ENCODE measurements around the gene ZDHHC5. TPM values are rescaled to one million over a fixed set of nuclear protein-coding genes. Genes with fewer than 3 reads are reported as not detected.
"Not testable (repeated sequence)": the region's sequence is repeated elsewhere in the genome, so short reads cannot be mapped to it uniquely, and the experiment has no call there.

Gene ZDHHC5
- total RNA-seq, 1 experiment from 2014 or later: 41.2 TPM

- H3K79me2 ChIP-seq (ENCODE audit: low read length): no peaks in the 10 kb centered on the region
- DNase-seq: no peak
- no peaks in the 10 kb centered on the region for H3K27me3 ChIP-seq (ENCODE audit: low read length)
- H3K9ac ChIP-seq (ENCODE audit: low read length): no peak overlapping the region
- no peak overlapping the region for H2AFZ ChIP-seq (ENCODE audit: low read length)
- H3K36me3 ChIP-seq (ENCODE audit: insufficient read depth, low read length): peaks cover 57% of the 10 kb centered on the region
- H3K4me1 ChIP-seq (ENCODE audit: low read length): no peaks in the 10 kb centered on the region
- H3K27ac ChIP-seq (ENCODE audit: low read length): no peak overlapping the region
- H4K20me1 ChIP-seq (ENCODE audit: insufficient read depth, low read depth, low read length): 0 out of 2 replicates have a peak, but pooled peaks cover 5% of the 10 kb centered on the region
- no peak overlapping the region for H3K4me2 ChIP-seq (ENCODE audit: low read depth, low read length, poor library complexity, severe bottlenecking)
- H3K4me3 ChIP-seq (ENCODE audit: low read length): no peak overlapping the region
- H3K9me3 ChIP-seq (ENCODE audit: low read length): no peaks in the 10 kb centered on the region
- H3K9me2 ChIP-seq (replicated peaks; ENCODE audit: insufficient read depth, low read length): no peaks in the 10 kb centered on the region
Observed at GRCh38 chr11:57698843-57699365, 31.0 kb downstream of the ZDHHC5 start.

GRCh38 chr11:57699813-57700212 is 31.9 kb downstream of the ZDHHC5 start:
- Histone ChIP-seq H4K20me1 (ENCODE audit: insufficient read depth, low read depth, low read length) (0 out of 2 replicates have a peak, but pooled peaks cover 5% of the 10 kb centered on the region), H3K4me3 (ENCODE audit: low read length) (no peak overlapping the region), H3K79me2 (ENCODE audit: low read length) (peaks cover 3% of the 10 kb centered on the region), H2AFZ (ENCODE audit: low read length) (no peak overlapping the region), H3K9me2 (replicated peaks; ENCODE audit: insufficient read depth, low read length) (no peaks in the 10 kb centered on the region), H3K27ac (ENCODE audit: low read length) (no peak overlapping the region), H3K4me1 (ENCODE audit: low read length) (no peaks in the 10 kb centered on the region), H3K27me3 (ENCODE audit: low read length) (no peaks in the 10 kb centered on the region), H3K4me2 (ENCODE audit: low read depth, low read length, poor library complexity, severe bottlenecking) (no peak overlapping the region), H3K36me3 (ENCODE audit: insufficient read depth, low read length) (peaks cover 50% of the 10 kb centered on the region), H3K9ac (ENCODE audit: low read length) (no peak overlapping the region), H3K9me3 (ENCODE audit: low read length) (no peaks in the 10 kb centered on the region)
- no peak for DNase-seq

GRCh38 chr11:57700425-57700824 is 32.5 kb downstream of the ZDHHC5 start:
- H3K4me2 ChIP-seq (ENCODE audit: low read depth, low read length, poor library complexity, severe bottlenecking): no peak overlapping the region
- H3K36me3 ChIP-seq (ENCODE audit: insufficient read depth, low read length): peaks cover 50% of the 10 kb centered on the region

GRCh38 chr11:57703341-57703740 is 35.4 kb downstream of the ZDHHC5 start:
- no peak overlapping the region for H3K9ac ChIP-seq (ENCODE audit: low read length)
- no peak overlapping the region for H3K4me2 ChIP-seq (ENCODE audit: low read depth, low read length, poor library complexity, severe bottlenecking)
- DNase-seq: no peak
- H3K27me3 ChIP-seq (ENCODE audit: low read length): no peaks in the 10 kb centered on the region
- H3K4me1 ChIP-seq (ENCODE audit: low read length): no peaks in the 10 kb centered on the region
- peaks cover 34% of the 10 kb centered on the region for H3K36me3 ChIP-seq (ENCODE audit: insufficient read depth, low read length)
- H3K9me3 ChIP-seq (ENCODE audit: low read length): no peaks in the 10 kb centered on the region
- no peaks in the 10 kb centered on the region for H4K20me1 ChIP-seq (ENCODE audit: insufficient read depth, low read depth, low read length)
- no peak overlapping the region for H2AFZ ChIP-seq (ENCODE audit: low read length)
- H3K9me2 ChIP-seq (replicated peaks; ENCODE audit: insufficient read depth, low read length): no peaks in the 10 kb centered on the region
- H3K4me3 ChIP-seq (ENCODE audit: low read length): no peak overlapping the region
- no peak overlapping the region for H3K27ac ChIP-seq (ENCODE audit: low read length)
- H3K79me2 ChIP-seq (ENCODE audit: low read length): peaks cover 21% of the 10 kb centered on the region

More at GRCh38 chr11:57700425-57700824, 32.5 kb downstream of the ZDHHC5 start:
- Histone ChIP-seq H3K9me2 (replicated peaks; ENCODE audit: insufficient read depth, low read length) (no peaks in the 10 kb centered on the region), H3K79me2 (ENCODE audit: low read length) (peaks cover 5% of the 10 kb centered on the region), H4K20me1 (ENCODE audit: insufficient read depth, low read depth, low read length) (0 out of 2 replicates have a peak, but pooled peaks cover 5% of the 10 kb centered on the region), H3K9ac (ENCODE audit: low read length) (no peak overlapping the region), H3K4me3 (ENCODE audit: low read length) (no peak overlapping the region), H3K4me1 (ENCODE audit: low read length) (no peaks in the 10 kb centered on the region), H3K27me3 (ENCODE audit: low read length) (no peaks in the 10 kb centered on the region), H2AFZ (ENCODE audit: low read length) (no peak overlapping the region), H3K9me3 (ENCODE audit: low read length) (no peaks in the 10 kb centered on the region), H3K27ac (ENCODE audit: low read length) (no peak overlapping the region)
- DNase-seq: no peak

GRCh38 chr11:57704932-57705331 is 37.0 kb downstream of the ZDHHC5 start:
- Histone ChIP-seq H3K36me3 (ENCODE audit: insufficient read depth, low read length) (peaks cover 23% of the 10 kb centered on the region), H3K4me3 (ENCODE audit: low read length) (no peak overlapping the region), H3K79me2 (ENCODE audit: low read length) (peaks cover 26% of the 10 kb centered on the region), H4K20me1 (ENCODE audit: insufficient read depth, low read depth, low read length) (no peaks in the 10 kb centered on the region), H3K9me3 (ENCODE audit: low read length) (no peaks in the 10 kb centered on the region), H3K27ac (ENCODE audit: low read length) (no peak overlapping the region), H2AFZ (ENCODE audit: low read length) (no peak overlapping the region), H3K4me1 (ENCODE audit: low read length) (peaks cover 3% of the 10 kb centered on the region), H3K4me2 (ENCODE audit: low read depth, low read length, poor library complexity, severe bottlenecking) (no peak overlapping the region), H3K9me2 (replicated peaks; ENCODE audit: insufficient read depth, low read length) (no peaks in the 10 kb centered on the region), H3K9ac (ENCODE audit: low read length) (no peak overlapping the region), H3K27me3 (ENCODE audit: low read length) (no peaks in the 10 kb centered on the region)
- DNase-seq: no peak

GRCh38 chr11:57705432-57705831 is 37.5 kb downstream of the ZDHHC5 start:
- H3K9me2 ChIP-seq (replicated peaks; ENCODE audit: insufficient read depth, low read length); H3K4me3 ChIP-seq (ENCODE audit: low read length); H4K20me1 ChIP-seq (ENCODE audit: insufficient read depth, low read depth, low read length); DNase-seq; H3K9ac ChIP-seq (ENCODE audit: low read length); H3K9me3 ChIP-seq (ENCODE audit: low read length); H3K4me2 ChIP-seq (ENCODE audit: low read depth, low read length, poor library complexity, severe bottlenecking); H2AFZ ChIP-seq (ENCODE audit: low read length); H3K27me3 ChIP-seq (ENCODE audit: low read length); H3K4me1 ChIP-seq (ENCODE audit: low read length); H3K27ac ChIP-seq (ENCODE audit: low read length): not testable (repeated sequence)
- peaks cover 21% of the 10 kb centered on the region for H3K36me3 ChIP-seq (ENCODE audit: insufficient read depth, low read length)
- H3K79me2 ChIP-seq (ENCODE audit: low read length): peaks cover 31% of the 10 kb centered on the region

GRCh38 chr11:57709802-57710367 is 42.0 kb downstream of the ZDHHC5 start:
- no peak overlapping the region for H3K4me3 ChIP-seq (ENCODE audit: low read length)
- H3K36me3 ChIP-seq (ENCODE audit: insufficient read depth, low read length): peaks cover 13% of the 10 kb centered on the region; the same call in 1 of the 2 replicates
- H3K4me1 ChIP-seq (ENCODE audit: low read length): peaks cover 34% of the 10 kb centered on the region
- H3K4me2 ChIP-seq (ENCODE audit: low read depth, low read length, poor library complexity, severe bottlenecking): no peak overlapping the region
- H3K27ac ChIP-seq (ENCODE audit: low read length): no peak overlapping the region
- H2AFZ ChIP-seq (ENCODE audit: low read length): no peak overlapping the region
- DNase-seq: no peak
- H4K20me1 ChIP-seq (ENCODE audit: insufficient read depth, low read depth, low read length): no peaks in the 10 kb centered on the region
- no peak overlapping the region for H3K9ac ChIP-seq (ENCODE audit: low read length)
- no peaks in the 10 kb centered on the region for H3K27me3 ChIP-seq (ENCODE audit: low read length)
- H3K79me2 ChIP-seq (ENCODE audit: low read length): peaks cover 64% of the 10 kb centered on the region
- no peaks in the 10 kb centered on the region for H3K9me3 ChIP-seq (ENCODE audit: low read length)
- no peaks in the 10 kb centered on the region for H3K9me2 ChIP-seq (replicated peaks; ENCODE audit: insufficient read depth, low read length)

GRCh38 chr11:57711414-57712255 is 43.7 kb downstream of the ZDHHC5 start, which contains the start of gene MED19:
TSS of gene MED19 (minus strand) at chr11:57712215. CDS start at chr11:57712179, 36 bp downstream.
- no peaks in the 10 kb centered on the region for H4K20me1 ChIP-seq (ENCODE audit: insufficient read depth, low read depth, low read length)
- no peaks in the 10 kb centered on the region for H3K27me3 ChIP-seq (ENCODE audit: low read length)
- peak within 1 kb of the TSS; percentile 77 for H3K4me2 ChIP-seq (ENCODE audit: low read depth, low read length, poor library complexity, severe bottlenecking)
- no peaks in the 10 kb centered on the region for H3K9me2 ChIP-seq (replicated peaks; ENCODE audit: insufficient read depth, low read length)
- peak within 1 kb of the TSS; percentile 63 for H3K27ac ChIP-seq (ENCODE audit: low read length)
- H3K4me1 ChIP-seq (ENCODE audit: low read length): peaks cover 34% of the 10 kb centered on the region
- peak within 1 kb of the TSS; percentile 87 for H3K9ac ChIP-seq (ENCODE audit: low read length)
- DNase-seq: peak; percentile 94
- no peaks in the 10 kb centered on the region for H3K9me3 ChIP-seq (ENCODE audit: low read length)
- no peak within 1 kb of the TSS; the same call in 1 of the 2 replicates for H2AFZ ChIP-seq (ENCODE audit: low read length)
- H3K36me3 ChIP-seq (ENCODE audit: insufficient read depth, low read length): peaks cover 15% of the 10 kb centered on the region; the same call in 1 of the 2 replicates
- H3K79me2 ChIP-seq (ENCODE audit: low read length): peaks cover 57% of the 10 kb centered on the region
- H3K4me3 ChIP-seq (ENCODE audit: low read length): peak within 1 kb of the TSS; percentile 89
